Measurements from ENCODE around the gene DDA1. TPM values are rescaled to one million over a fixed set of nuclear protein-coding genes. Genes with fewer than 3 reads are reported as not detected.

The DDA1 gene
- total and polyA plus RNA-seq, 8 donors: 6.1 to 25.4 (median 11.6) TPM

DNA sequence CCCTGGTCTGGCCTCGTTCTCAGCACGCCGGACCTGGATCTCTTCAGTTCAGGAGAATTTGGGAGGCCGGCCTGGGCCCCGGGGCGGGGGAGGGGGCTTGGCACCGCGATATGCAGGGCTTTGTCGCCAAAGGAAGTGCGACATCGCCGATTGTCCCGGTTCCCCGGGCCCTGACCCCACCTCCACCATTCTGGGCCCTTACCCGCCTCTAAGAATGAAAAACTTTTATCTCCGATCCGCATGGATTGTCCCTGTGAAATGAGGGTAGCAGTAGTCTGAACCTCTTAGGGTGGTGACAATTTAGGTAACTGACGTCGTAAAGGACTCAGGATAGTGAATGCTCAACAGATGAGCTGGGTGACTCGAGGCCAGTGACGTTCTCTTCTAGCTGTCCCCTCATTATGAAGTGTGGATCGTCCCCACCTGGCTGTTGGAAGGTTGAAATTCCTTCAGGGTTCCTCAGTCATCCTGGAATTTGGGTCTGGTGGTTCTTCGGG lies 650 bp downstream of the DDA1 start:
- Histone ChIP-seq H3K9me3 (no peaks in the 10 kb centered on the region), H3K27me3 (no peaks in the 10 kb centered on the region), H3K4me3 (peak overlapping the region; percentile 61 to 91 (median 76)), H3K4me1 (peaks cover 0 to 13% (median 8%) of the 10 kb centered on the region in 3 donors), H3K27ac (peak overlapping the region in 2 of 4 donors; percentile 55), H3K36me3 (peaks cover 0 to 9% (median 6%) of the 10 kb centered on the region in 3 donors)
- FAIRE-seq (no peak), ATAC-seq (no peak), DNase-seq (no peak)
- 4 to 5% methylated on average over 23 of the region's 23 CpGs for WGBS, 2 donors
- TF ChIP-seq, protein P1, sequence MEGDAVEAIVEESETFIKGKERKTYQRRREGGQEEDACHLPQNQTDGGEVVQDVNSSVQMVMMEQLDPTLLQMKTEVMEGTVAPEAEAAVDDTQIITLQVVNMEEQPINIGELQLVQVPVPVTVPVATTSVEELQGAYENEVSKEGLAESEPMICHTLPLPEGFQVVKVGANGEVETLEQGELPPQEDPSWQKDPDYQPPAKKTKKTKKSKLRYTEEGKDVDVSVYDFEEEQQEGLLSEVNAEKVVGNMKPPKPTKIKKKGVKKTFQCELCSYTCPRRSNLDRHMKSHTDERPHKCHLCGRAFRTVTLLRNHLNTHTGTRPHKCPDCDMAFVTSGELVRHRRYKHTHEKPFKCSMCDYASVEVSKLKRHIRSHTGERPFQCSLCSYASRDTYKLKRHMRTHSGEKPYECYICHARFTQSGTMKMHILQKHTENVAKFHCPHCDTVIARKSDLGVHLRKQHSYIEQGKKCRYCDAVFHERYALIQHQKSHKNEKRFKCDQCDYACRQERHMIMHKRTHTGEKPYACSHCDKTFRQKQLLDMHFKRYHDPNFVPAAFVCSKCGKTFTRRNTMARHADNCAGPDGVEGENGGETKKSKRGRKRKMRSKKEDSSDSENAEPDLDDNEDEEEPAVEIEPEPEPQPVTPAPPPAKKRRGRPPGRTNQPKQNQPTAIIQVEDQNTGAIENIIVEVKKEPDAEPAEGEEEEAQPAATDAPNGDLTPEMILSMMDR (IDR thresholded peaks at IDR 0.05): no peak
- intact Hi-C loops (cut with DNase I): no loop called here

DNA sequence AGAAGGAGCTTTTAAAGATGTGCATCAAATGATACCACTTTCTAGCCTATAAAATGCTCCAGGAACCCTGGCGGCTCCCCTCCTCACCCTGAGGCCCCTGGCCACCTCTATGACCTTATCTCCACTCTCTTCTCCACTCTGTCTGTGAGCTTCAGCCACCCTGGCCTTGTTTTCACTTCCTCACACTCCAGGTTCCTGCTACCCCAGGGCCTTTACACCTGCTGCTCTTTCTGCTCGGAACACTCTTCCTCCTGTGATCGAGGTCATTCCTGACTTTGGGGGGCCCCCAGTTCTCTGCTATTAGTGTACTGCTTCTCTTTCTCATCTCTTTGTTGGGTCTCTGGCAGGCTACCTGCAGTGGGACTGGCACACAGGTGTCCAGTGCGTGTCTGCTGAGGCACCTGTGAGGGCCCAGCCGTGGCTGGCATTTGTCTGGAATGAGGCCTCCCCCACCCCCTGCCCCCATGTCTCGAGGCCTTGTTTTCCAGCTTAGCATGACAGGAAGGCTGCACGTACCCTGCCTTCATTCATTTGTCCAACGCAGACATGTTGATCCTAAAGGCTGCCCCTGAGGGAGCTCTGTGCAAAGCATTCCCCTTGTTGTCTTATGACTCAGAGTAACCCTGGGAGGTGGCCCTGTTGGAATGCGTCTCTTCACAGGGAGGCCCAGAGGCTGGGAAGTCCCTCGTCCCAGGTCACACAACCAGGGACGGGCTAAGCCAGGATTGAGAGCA lies 2.3 kb downstream of the DDA1 start:
- TF ChIP-seq, protein P1 (IDR thresholded peaks at IDR 0.05): no peak
- Histone ChIP-seq H3K4me1 (peaks cover 0 to 7% (median 5%) of the 10 kb centered on the region in 3 donors), H3K4me3 (no peak overlapping the region), H3K27me3 (no peaks in the 10 kb centered on the region), H3K36me3 (peaks cover 0 to 13% (median 6%) of the 10 kb centered on the region in 3 donors), H3K27ac (peak overlapping the region in 2 of 4 donors; percentile 55 to 60), H3K9me3 (no peaks in the 10 kb centered on the region)
- FAIRE-seq (no peak), DNase-seq (no peak), ATAC-seq (peak in 1 of 4 donors; percentile 12)
- intact Hi-C loops (cut with DNase I): no loop called here
- 73 to 78% methylated on average over 11 of the region's 11 CpGs for WGBS, 2 donors

DNA sequence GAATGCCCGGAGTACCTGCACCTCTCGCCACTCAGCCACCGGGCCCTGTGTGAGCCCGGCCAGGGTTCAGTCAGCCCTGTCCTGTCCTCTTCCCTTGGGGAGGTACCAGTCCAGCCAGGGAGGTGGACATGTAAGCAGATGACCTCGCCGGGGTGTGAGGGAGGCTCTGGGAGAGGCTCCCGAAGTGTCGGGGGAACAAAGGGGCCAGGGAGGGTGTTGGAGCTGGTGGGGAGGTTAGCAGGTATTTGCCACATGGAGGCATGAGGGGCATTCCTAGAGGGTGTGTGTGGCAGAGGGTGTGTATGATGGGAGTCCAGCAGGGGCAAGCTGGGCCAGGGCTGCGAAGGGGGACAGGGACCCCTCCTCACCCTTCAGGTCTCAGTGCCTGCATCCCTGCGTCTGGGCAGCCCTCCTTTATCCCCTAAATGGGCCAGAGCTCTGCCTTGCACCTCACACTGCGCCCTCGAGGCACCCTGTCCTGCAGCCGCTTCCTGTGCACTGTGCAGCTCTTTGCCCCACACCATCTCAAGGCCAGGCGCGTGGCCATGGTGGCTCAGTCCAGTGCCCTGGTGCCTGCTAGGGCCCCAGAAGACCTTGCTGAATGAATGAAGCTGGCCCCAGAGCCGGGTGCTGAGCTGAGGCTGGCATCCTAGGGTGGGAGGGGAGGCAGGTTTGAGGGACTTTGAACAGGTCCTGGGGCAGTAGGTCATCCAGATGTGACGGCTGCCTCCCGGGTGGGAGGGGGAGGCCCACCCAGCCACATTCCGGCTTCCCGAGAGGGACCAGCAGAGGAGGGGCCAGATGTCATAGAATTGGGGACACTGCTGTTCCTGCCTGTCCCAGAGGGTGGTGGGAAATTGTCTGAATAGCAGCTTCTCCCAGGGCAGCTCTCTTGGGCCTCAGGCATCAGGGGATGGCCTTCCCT lies 3.1 kb downstream of the DDA1 start:
- no peak for ATAC-seq
- no peak for FAIRE-seq
- Histone ChIP-seq H3K4me3 (no peak overlapping the region), H3K27ac (peak overlapping the region in 2 of 4 donors; percentile 55 to 60), H3K9me3 (no peaks in the 10 kb centered on the region), H3K27me3 (no peaks in the 10 kb centered on the region), H3K36me3 (peaks cover 0 to 13% (median 6%) of the 10 kb centered on the region in 3 donors), H3K4me1 (peaks cover 0 to 4% (median 2%) of the 10 kb centered on the region in 3 donors)
- TF ChIP-seq, protein P1 (IDR thresholded peaks at IDR 0.05): no peak
- no peak for DNase-seq
- intact Hi-C loops (cut with DNase I): no loop called here
- WGBS, 2 donors: 79 to 85% methylated on average over 20 of the region's 20 CpGs

DNA sequence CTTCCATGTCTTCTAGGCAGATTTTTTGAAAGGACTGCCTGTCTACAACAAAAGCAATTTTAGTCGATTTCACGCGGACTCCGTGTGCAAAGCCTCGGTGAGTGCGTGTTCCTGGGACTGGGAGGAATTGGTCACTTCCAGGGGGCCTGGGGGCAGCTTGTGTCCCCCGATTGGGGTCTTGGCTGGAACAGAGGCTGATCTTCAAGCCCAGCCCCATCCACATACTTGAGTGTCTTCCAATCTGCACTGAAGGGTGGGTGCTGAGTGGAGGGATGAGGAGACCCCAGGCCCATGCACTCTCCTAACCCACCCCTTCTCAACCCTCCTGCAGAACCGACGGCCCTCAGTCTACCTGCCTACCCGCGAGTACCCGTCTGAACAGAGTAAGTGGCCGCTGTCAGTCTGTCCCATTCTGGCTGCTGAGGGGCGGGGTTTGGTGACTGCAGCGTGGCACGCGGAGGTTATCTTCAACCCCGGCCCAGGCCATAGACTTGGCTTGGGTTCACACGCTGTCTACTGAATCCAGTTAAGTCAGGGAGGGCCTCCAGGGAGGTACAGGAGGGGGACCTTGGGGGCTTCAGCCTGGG lies 4.7 kb downstream of the DDA1 start:
- intact Hi-C loops (cut with DNase I): no loop called here
- Histone ChIP-seq H3K27me3 (no peaks in the 10 kb centered on the region), H3K9me3 (no peaks in the 10 kb centered on the region), H3K4me1 (peaks cover 0 to 4% (median 2%) of the 10 kb centered on the region in 3 donors), H3K4me3 (no peak overlapping the region), H3K27ac (no peak overlapping the region), H3K36me3 (peaks cover 0 to 13% (median 6%) of the 10 kb centered on the region in 3 donors)
- no peak for FAIRE-seq
- TF ChIP-seq, protein P1 (IDR thresholded peaks at IDR 0.05): no peak
- 87% methylated on average over 19 of the region's 19 CpGs for WGBS, 2 donors
- ATAC-seq: no peak
- no peak for DNase-seq

All from pancreas (tissue), 10 donors.